Activated T-cell treated with anti-CD3 and anti-CD28 coated beads for 24 hours (primary cell): ENCODE measurements around the gene KPNA2.
"Not testable (repeated sequence)": the region's sequence is repeated elsewhere in the genome, so short reads cannot be mapped to it uniquely, and the experiment has no call there.

Source experiments
- DNase-seq: peaks from one replicate; pipeline ENCODE4 v3.0.0-alpha.2; 2020; ENCODE audit warnings: low read depth

Gene KPNA2

GRCh38 chr17:68061512-68062313, 26.2 kb downstream of the KPNA2 start:
- DNase-seq, result no peak

- DNase-seq, result not testable (repeated sequence)
These were observed 29.8 kb downstream of the KPNA2 start for GRCh38 chr17:68065366-68065765.

- DNase-seq, result not testable (repeated sequence)
These were observed 33.0 kb downstream of the KPNA2 start for GRCh38 chr17:68068512-68068911.

- DNase-seq, result not testable (repeated sequence)
These were observed 35.3 kb downstream of the KPNA2 start for GRCh38 chr17:68070582-68071444.

- DNase-seq, result no peak
These were observed 38.7 kb downstream of the KPNA2 start for GRCh38 chr17:68074279-68074678.

GRCh38 chr17:68075953-68076607, 40.5 kb downstream of the KPNA2 start:
- DNase-seq, result not testable (repeated sequence)

- DNase-seq, result not testable (repeated sequence)
These were observed 42.0 kb downstream of the KPNA2 start for GRCh38 chr17:68077498-68077897.

- DNase-seq, result no peak
These were observed 45.0 kb downstream of the KPNA2 start for GRCh38 chr17:68080411-68081150.

- not testable (repeated sequence) for DNase-seq
These were observed 46.0 kb downstream of the KPNA2 start for GRCh38 chr17:68081305-68082265.

- DNase-seq, result no peak
These were observed 50.3 kb downstream of the KPNA2 start for GRCh38 chr17:68085771-68086381.

- not testable (repeated sequence) for DNase-seq
These were observed 51.1 kb downstream of the KPNA2 start for GRCh38 chr17:68086666-68087065.

GRCh38 chr17:68087131-68087623, 51.6 kb downstream of the KPNA2 start:
- not testable (repeated sequence) for DNase-seq

GRCh38 chr17:68087851-68088250, 52.3 kb downstream of the KPNA2 start:
- no peak for DNase-seq

- DNase-seq, result no peak
These were observed 54.3 kb downstream of the KPNA2 start for GRCh38 chr17:68089881-68090280.

- DNase-seq, result no peak
These were observed 59.0 kb downstream of the KPNA2 start for GRCh38 chr17:68094481-68095078.

GRCh38 chr17:68095205-68095811, 59.8 kb downstream of the KPNA2 start:
- DNase-seq, result no peak

GRCh38 chr17:68096111-68096510, 60.6 kb downstream of the KPNA2 start:
- no peak for DNase-seq
